Neural cell (in vitro differentiated cells): ENCODE measurements around the gene LAG3. TPM values are rescaled to one million over a fixed set of nuclear protein-coding genes. Genes with fewer than 3 reads are reported as not detected.

Experiments used
- H2AFZ ChIP-seq: fragments of 200-600, 300-800 bp; sonication (generic), shearing (Covaris generic); 2 replicates; pipeline ENCODE4 v1.6.0; 2014; ENCODE audit warnings: low read depth, mild to moderate bottlenecking, antibody characterized with exemption, low read length, moderate library complexity
- H3F3A ChIP-seq: fragments of 200-600 bp; shearing (Covaris generic); 2 replicates; pipeline ENCODE4 v1.6.1; 2016; ENCODE audit warnings: mild to moderate bottlenecking, moderate library complexity, mixed read lengths, antibody characterized with exemption, low read length; ENCODE audit not compliant: insufficient read depth, poor library complexity, severe bottlenecking
- H3K27ac ChIP-seq: fragments of 200-600, 300-800 bp; sonication (generic), shearing (Covaris generic); 2 replicates; pipeline ENCODE4 v1.5.1; 2014; ENCODE audit warnings: mild to moderate bottlenecking, low read length, moderate library complexity
- H3K27me3 ChIP-seq: fragments of 300-800, 200-600 bp; sonication (generic), shearing (Covaris generic); 2 replicates; pipeline ENCODE4 v1.6.0; 2014; ENCODE audit warnings: mild to moderate bottlenecking, low read depth, low read length, moderate library complexity; ENCODE audit not compliant: insufficient read depth
- H3K36me3 ChIP-seq: fragments of 300-800, 200-600 bp; sonication (generic), shearing (Covaris generic); 2 replicates; pipeline ENCODE4 v1.5.1; 2014; ENCODE audit warnings: mild to moderate bottlenecking, antibody characterized with exemption, low read length, moderate library complexity; ENCODE audit not compliant: insufficient read depth
- H3K4me2 ChIP-seq: fragments of 300-800, 200-600 bp; sonication (generic), shearing (Covaris generic); 2 replicates; pipeline ENCODE4 v1.6.0; 2014; ENCODE audit warnings: mild to moderate bottlenecking, low read length
- H3K4me3 ChIP-seq: fragments of 300-800, 200-600 bp; sonication (generic), shearing (Covaris generic); 2 replicates; pipeline ENCODE4 v1.5.1; 2014; ENCODE audit warnings: mild to moderate bottlenecking, low read length, moderate library complexity
- H3K79me2 ChIP-seq: fragments of 200-600 bp; shearing (Covaris generic); replicated peaks from 2 replicates; pipeline ENCODE4 v1.6.0; 2014; ENCODE audit warnings: mild to moderate bottlenecking, low read length, moderate library complexity; ENCODE audit not compliant: insufficient read depth
- H3K9ac ChIP-seq: fragments of 300-800, 200-600 bp; sonication (generic), shearing (Covaris generic); 2 replicates; pipeline ENCODE4 v1.6.1; 2016; ENCODE audit warnings: mild to moderate bottlenecking, low read length, mixed read lengths
- H3K9me2 ChIP-seq: fragments of 200-600 bp; shearing (Covaris generic); 2 replicates; pipeline ENCODE4 v1.6.1; 2016; ENCODE audit warnings: mild to moderate bottlenecking, low read length, mixed read lengths; ENCODE audit not compliant: insufficient read depth
- H3K9me3 ChIP-seq: fragments of 200-600, 300-800 bp; sonication (generic), shearing (Covaris generic); 2 replicates; pipeline ENCODE4 v1.6.1; 2016; ENCODE audit warnings: mild to moderate bottlenecking, mixed run types, low read length, moderate library complexity, mixed read lengths
- H4K20me1 ChIP-seq: fragments of 200-600 bp; shearing (Covaris generic); 2 replicates; pipeline ENCODE4 v1.6.1; 2016; ENCODE audit warnings: mild to moderate bottlenecking, mixed run types; ENCODE audit not compliant: insufficient read depth
- EP300 ChIP-seq: fragments of 450-650 bp; conservative IDR thresholded peaks from 2 replicates; pipeline ENCODE4 v1.6.1; 2014; ENCODE audit warnings: antibody characterized with exemption, mild to moderate bottlenecking, moderate library complexity; ENCODE audit not compliant: poor library complexity, severe bottlenecking
- EZH2 ChIP-seq: fragments of 200-600, 300-800 bp; shearing (Covaris generic), sonication (generic); IDR thresholded peaks from 2 replicates; pipeline ENCODE4 v1.6.1; 2014; ENCODE audit warnings: antibody characterized with exemption, low read length, borderline replicate concordance, mild to moderate bottlenecking; ENCODE audit not compliant: insufficient read depth, poor library complexity, severe bottlenecking
- MXI1 ChIP-seq: fragments of 450-650 bp; conservative IDR thresholded peaks from 2 replicates; pipeline ENCODE4 v1.6.1; 2014; ENCODE audit warnings: antibody characterized with exemption, mild to moderate bottlenecking; ENCODE audit not compliant: poor library complexity, severe bottlenecking
- POLR2AphosphoS5 ChIP-seq: IDR thresholded peaks from 2 replicates; pipeline ENCODE4 v1.6.1; 2012
- RAD21 ChIP-seq: fragments of 450-650 bp; conservative IDR thresholded peaks from 2 replicates; pipeline ENCODE4 v1.6.1; 2014; ENCODE audit warnings: antibody characterized with exemption, mild to moderate bottlenecking, moderate library complexity
- REST ChIP-seq: IDR thresholded peaks from 2 replicates; pipeline ENCODE4 v1.6.1; 2012; ENCODE audit warnings: borderline replicate concordance
- SMC3 ChIP-seq: fragments of 450-650 bp; conservative IDR thresholded peaks from 2 replicates; pipeline ENCODE4 v1.6.1; 2014; ENCODE audit warnings: antibody characterized with exemption, mild to moderate bottlenecking, moderate library complexity; ENCODE audit not compliant: poor library complexity
- TAF1 ChIP-seq: IDR thresholded peaks from 2 replicates; pipeline ENCODE4 v1.6.1; 2012; ENCODE audit warnings: low read depth
- polyA plus RNA-seq: library from polyadenylated mRNA; depleted of rRNA; stranded (reverse); fragments of >200 nt; gene quantifications from 2 replicates; pipeline ENCODE4 v1.2.3, GENCODE V29; 2014
- TF ChIP-seq, protein P1 (sequence below): fragments of 450-650 bp; IDR thresholded peaks from 2 replicates; pipeline ENCODE4 v1.5.1; 2014; ENCODE audit warnings: antibody characterized with exemption, mild to moderate bottlenecking, moderate library complexity; ENCODE audit not compliant: poor library complexity, severe bottlenecking

LAG3 gene
- polyA plus RNA-seq, 1 donor from 2014 or later = 1.4 TPM

GRCh38 chr12:6791931-6792520, 19.7 kb downstream of the LAG3 start:
- Histone ChIP-seq H3F3A (no peaks in the 10 kb centered on the region), H2AFZ (peak overlapping the region; percentile 72), H3K4me2 (no peak overlapping the region), H3K79me2 (no peaks in the 10 kb centered on the region), H4K20me1 (no peaks in the 10 kb centered on the region), H3K36me3 (no peaks in the 10 kb centered on the region), H3K9me2 (no peaks in the 10 kb centered on the region), H3K9me3 (no peaks in the 10 kb centered on the region), H3K27me3 (no peaks in the 10 kb centered on the region), H3K9ac (peak overlapping the region; percentile 44), H3K27ac (peak overlapping the region; percentile 29), H3K4me3 (no peak overlapping the region)
- TF ChIP-seq TAF1 (no peak), EP300 (no peak), POLR2AphosphoS5 (no peak), MXI1 (no peak), SMC3 (no peak), EZH2 (no peak), REST (no peak), RAD21 (no peak)
- TF ChIP-seq, protein P1, sequence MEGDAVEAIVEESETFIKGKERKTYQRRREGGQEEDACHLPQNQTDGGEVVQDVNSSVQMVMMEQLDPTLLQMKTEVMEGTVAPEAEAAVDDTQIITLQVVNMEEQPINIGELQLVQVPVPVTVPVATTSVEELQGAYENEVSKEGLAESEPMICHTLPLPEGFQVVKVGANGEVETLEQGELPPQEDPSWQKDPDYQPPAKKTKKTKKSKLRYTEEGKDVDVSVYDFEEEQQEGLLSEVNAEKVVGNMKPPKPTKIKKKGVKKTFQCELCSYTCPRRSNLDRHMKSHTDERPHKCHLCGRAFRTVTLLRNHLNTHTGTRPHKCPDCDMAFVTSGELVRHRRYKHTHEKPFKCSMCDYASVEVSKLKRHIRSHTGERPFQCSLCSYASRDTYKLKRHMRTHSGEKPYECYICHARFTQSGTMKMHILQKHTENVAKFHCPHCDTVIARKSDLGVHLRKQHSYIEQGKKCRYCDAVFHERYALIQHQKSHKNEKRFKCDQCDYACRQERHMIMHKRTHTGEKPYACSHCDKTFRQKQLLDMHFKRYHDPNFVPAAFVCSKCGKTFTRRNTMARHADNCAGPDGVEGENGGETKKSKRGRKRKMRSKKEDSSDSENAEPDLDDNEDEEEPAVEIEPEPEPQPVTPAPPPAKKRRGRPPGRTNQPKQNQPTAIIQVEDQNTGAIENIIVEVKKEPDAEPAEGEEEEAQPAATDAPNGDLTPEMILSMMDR = no peak

GRCh38 chr12:6792522-6793201, 20.3 kb downstream of the LAG3 start:
- H3K36me3 ChIP-seq = no peaks in the 10 kb centered on the region
- no peaks in the 10 kb centered on the region for H3K9me3 ChIP-seq
- H3K4me3 ChIP-seq = no peak overlapping the region
- TF ChIP-seq EP300 = no peak
- no peak for TF ChIP-seq REST
- no peak for TF ChIP-seq SMC3
- TF ChIP-seq MXI1 = no peak
- TF ChIP-seq POLR2AphosphoS5 = no peak
- TF ChIP-seq, protein P1 = no peak
- TF ChIP-seq EZH2 = no peak
- TF ChIP-seq TAF1 = no peak
- TF ChIP-seq RAD21 = no peak
- H3K9ac ChIP-seq = peak overlapping the region; percentile 44
- no peaks in the 10 kb centered on the region for H3K9me2 ChIP-seq
- H3K27me3 ChIP-seq = no peaks in the 10 kb centered on the region
- no peak overlapping the region for H3K4me2 ChIP-seq
- H3F3A ChIP-seq = no peaks in the 10 kb centered on the region
- no peaks in the 10 kb centered on the region for H3K79me2 ChIP-seq
- no peaks in the 10 kb centered on the region for H4K20me1 ChIP-seq
- H3K27ac ChIP-seq = peak overlapping the region; percentile 29
- peak overlapping the region; percentile 72 for H2AFZ ChIP-seq
